ENCODE results near the gene GABRA5. TPM values are rescaled to one million over a fixed set of nuclear protein-coding genes. Genes with fewer than 3 reads are reported as not detected.

Gene GABRA5
- total RNA-seq, 1 experiment from 2014 or later = 4.9 TPM

DNA sequence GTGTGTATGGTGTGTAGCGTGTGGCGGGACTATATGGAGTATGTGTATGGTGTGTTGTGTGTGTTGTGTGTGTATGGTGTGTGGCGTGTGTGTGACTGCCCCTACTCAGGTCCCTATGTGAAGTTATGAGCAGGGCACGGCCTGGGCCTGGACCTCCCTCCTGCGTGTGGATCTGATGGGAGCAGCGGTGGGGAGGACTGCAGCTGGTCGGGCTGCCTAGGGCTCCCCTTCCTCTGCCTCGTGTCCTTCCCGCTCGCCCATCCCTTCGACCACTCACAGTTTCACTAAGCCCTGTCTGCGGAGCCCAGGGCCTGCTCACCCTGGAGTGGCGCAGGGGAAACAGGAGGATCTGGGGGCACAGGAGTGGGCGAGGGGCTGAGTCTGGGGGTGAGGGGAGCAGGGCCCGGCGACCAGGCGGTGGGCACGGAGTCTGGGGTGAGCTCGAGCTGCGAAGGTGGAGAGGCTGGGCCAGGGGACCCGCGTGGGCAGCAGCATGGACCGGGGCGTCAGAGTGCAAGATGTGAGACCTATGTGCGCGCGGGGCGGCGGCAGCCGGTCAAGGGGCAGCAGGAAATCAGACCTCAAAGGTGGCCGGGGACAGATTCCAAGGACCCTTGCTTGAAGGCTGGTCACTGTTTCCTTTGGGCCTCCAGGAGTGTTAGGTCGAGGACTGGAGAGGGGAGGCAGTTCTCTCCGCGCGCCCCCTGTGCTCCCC, 26.6 kb downstream of the GABRA5 start:
- TF ChIP-seq, protein P1, sequence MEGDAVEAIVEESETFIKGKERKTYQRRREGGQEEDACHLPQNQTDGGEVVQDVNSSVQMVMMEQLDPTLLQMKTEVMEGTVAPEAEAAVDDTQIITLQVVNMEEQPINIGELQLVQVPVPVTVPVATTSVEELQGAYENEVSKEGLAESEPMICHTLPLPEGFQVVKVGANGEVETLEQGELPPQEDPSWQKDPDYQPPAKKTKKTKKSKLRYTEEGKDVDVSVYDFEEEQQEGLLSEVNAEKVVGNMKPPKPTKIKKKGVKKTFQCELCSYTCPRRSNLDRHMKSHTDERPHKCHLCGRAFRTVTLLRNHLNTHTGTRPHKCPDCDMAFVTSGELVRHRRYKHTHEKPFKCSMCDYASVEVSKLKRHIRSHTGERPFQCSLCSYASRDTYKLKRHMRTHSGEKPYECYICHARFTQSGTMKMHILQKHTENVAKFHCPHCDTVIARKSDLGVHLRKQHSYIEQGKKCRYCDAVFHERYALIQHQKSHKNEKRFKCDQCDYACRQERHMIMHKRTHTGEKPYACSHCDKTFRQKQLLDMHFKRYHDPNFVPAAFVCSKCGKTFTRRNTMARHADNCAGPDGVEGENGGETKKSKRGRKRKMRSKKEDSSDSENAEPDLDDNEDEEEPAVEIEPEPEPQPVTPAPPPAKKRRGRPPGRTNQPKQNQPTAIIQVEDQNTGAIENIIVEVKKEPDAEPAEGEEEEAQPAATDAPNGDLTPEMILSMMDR (conservative IDR thresholded peaks at IDR 0.05) = no peak
- H2AFZ ChIP-seq (ENCODE audit: low read length) = no peak overlapping the region
- no peak overlapping the region for H2BK20ac ChIP-seq (ENCODE audit: low read depth, low read length, poor library complexity, severe bottlenecking)
- no peaks in the 10 kb centered on the region for H3K23me2 ChIP-seq (ENCODE audit: insufficient read length, low read depth, low read length, poor library complexity, severe bottlenecking)
- no peak overlapping the region for H4K91ac ChIP-seq (ENCODE audit: insufficient read length, low read depth, low read length)
- H3K4ac ChIP-seq (ENCODE audit: low read depth, low read length) = no peak overlapping the region
- no peak overlapping the region for H2BK120ac ChIP-seq (ENCODE audit: low read depth, low read length, poor library complexity, severe bottlenecking)
- Mint-ChIP-seq H3K27me3 (ENCODE audit: low read depth) (peaks cover 2% of the 10 kb centered on the region), H3K4me3 (no peak overlapping the region), H3K36me3 (ENCODE audit: insufficient read depth in 1 of 3, low read depth in 3 of 3) (peaks cover 0 to 5% (median 0%) of the 10 kb centered on the region in 3 experiments; a peak in 3 of 7 replicates), H3K4me1 (peaks cover 4 to 6% of the 10 kb centered on the region in 2 experiments), H3K27ac (no peak overlapping the region), H3K9me3 (peaks cover 0 to 5% of the 10 kb centered on the region in 2 experiments; a peak in 4 of 5 replicates)
- H3T11ph ChIP-seq (ENCODE audit: low read length) = no peak overlapping the region
- H3K4me1 ChIP-seq (ENCODE audit: insufficient read depth, low read length) = no peaks in the 10 kb centered on the region
- H3K27me3 ChIP-seq (ENCODE audit: insufficient read depth, low read length) = no peaks in the 10 kb centered on the region
- H4K5ac ChIP-seq (ENCODE audit: insufficient read length, low read depth, low read length) = no peak overlapping the region
- no peak for DNase-seq
- no peak overlapping the region for H3K14ac ChIP-seq (ENCODE audit: insufficient read depth, low read length)
- no peak overlapping the region for H3K56ac ChIP-seq (ENCODE audit: insufficient read length, low read depth, low read length)
- no peak overlapping the region for H2BK12ac ChIP-seq (ENCODE audit: insufficient read length, low read depth, low read length)
- no peak overlapping the region for H2AK5ac ChIP-seq (ENCODE audit: insufficient read length, low read length)
- no peak overlapping the region for H3K18ac ChIP-seq (ENCODE audit: insufficient read length, low read depth, low read length)
- H2BK5ac ChIP-seq (ENCODE audit: insufficient read length, low read length) = no peak overlapping the region
- no peak overlapping the region for H4K8ac ChIP-seq (replicated peaks; ENCODE audit: insufficient read length, low read depth, low read length)
- no peak overlapping the region for H3K9ac ChIP-seq (ENCODE audit: extremely low read depth, insufficient read length, low read length)
- H3K9me3 ChIP-seq (ENCODE audit: control insufficient read depth, low read depth, low read length) = no peaks in the 10 kb centered on the region
- no peak overlapping the region for H3K27ac ChIP-seq (ENCODE audit: insufficient read length, low read depth, low read length)
- 100% methylated on average over 2 of the region's 35 CpGs for WGBS (ENCODE audit: extremely low coverage, insufficient read length, low lambda C conversion rate)
- H3K79me2 ChIP-seq (ENCODE audit: insufficient read depth, low read length) = no peaks in the 10 kb centered on the region
- no peaks in the 10 kb centered on the region for H3K79me1 ChIP-seq (ENCODE audit: insufficient read depth, low read depth, low read length, poor library complexity, severe bottlenecking)
- H2BK15ac ChIP-seq (ENCODE audit: low read depth, low read length) = no peak overlapping the region
- H3K4me2 ChIP-seq (ENCODE audit: insufficient read depth, insufficient read length, low read length) = no peak overlapping the region
- H3K23ac ChIP-seq (ENCODE audit: insufficient read length, low read depth, low read length) = no peak overlapping the region
- no peaks in the 10 kb centered on the region for H4K20me1 ChIP-seq (ENCODE audit: control insufficient read depth, insufficient read depth, insufficient read length)
